GM12801 (cell line): ENCODE results near the gene ERP27.

Source experiments
- CTCF ChIP-seq: IDR thresholded peaks from one replicate; pipeline ENCODE4 v1.5.1; 2011; ENCODE audit warnings: control low read depth; ENCODE audit not compliant: insufficient read length; ENCODE audit errors: extremely low read depth

ERP27 gene

GRCh38 chr12:14911131-14911530 lies 27.2 kb downstream of the ERP27 start:
- TF ChIP-seq CTCF, result no peak

- no peak for TF ChIP-seq CTCF
Measured at GRCh38 chr12:14910090-14910915, 28.0 kb downstream of the ERP27 start.

GRCh38 chr12:14907953-14908352 lies 30.4 kb downstream of the ERP27 start:
- no peak for TF ChIP-seq CTCF

GRCh38 chr12:14906114-14906513 lies 32.2 kb downstream of the ERP27 start:
- no peak for TF ChIP-seq CTCF

- no peak for TF ChIP-seq CTCF
Measured at GRCh38 chr12:14905269-14906004, 32.9 kb downstream of the ERP27 start.

GRCh38 chr12:14904854-14905253 lies 33.5 kb downstream of the ERP27 start:
- TF ChIP-seq CTCF, result no peak

- TF ChIP-seq CTCF, result no peak
Measured at GRCh38 chr12:14903386-14904098, 34.8 kb downstream of the ERP27 start.
